H1 (cell line): ENCODE results near the gene JMJD8. TPM values are rescaled to one million over a fixed set of nuclear protein-coding genes. Genes with fewer than 3 reads are reported as not detected.

Source experiments
- CTCF ChIA-PET: fragments of 300-600 bp; sonication (Branson Sonifier 250); formaldehyde crosslinking; loops from one replicate; lab custom pipeline; 2021; ENCODE audit not compliant: partially characterized antibody; lab: Charles Lee
- POLR2A ChIA-PET: fragments of 300-600 bp; sonication (Branson Sonifier 250); formaldehyde crosslinking; loops from one replicate; lab custom pipeline; 2021; ENCODE audit warnings: inconsistent platforms; ENCODE audit not compliant: partially characterized antibody; lab: Charles Lee
- DNase-seq, 2 experiments: peaks; one replicate each; pipeline versions ENCODE4 v3.0.0 to v3.0.0-alpha.2; 2010 to 2022; ENCODE audit warnings: low spot score in 2 of 2, low read depth in 1 of 2, mixed read lengths in 1 of 2
- FAIRE-seq: peaks from 2 replicates; lab custom pipeline; 2011; peaks lifted over from hg19 to GRCh38; lab: Jason Lieb, UNC
- H2AFZ ChIP-seq: 2 replicates; pipeline ENCODE4 v1.8.1; 2012; ENCODE audit warnings: low read length, inconsistent platforms
- H2AK5ac ChIP-seq: 2 replicates; pipeline ENCODE4 v1.6.1; 2013; ENCODE audit warnings: low read depth, low read length
- H2BK120ac ChIP-seq: replicated peaks from 2 replicates; pipeline ENCODE3; 2013; ENCODE audit warnings: low read depth, low read length, inconsistent platforms
- H2BK12ac ChIP-seq: 2 replicates; pipeline ENCODE4 v1.6.1; 2013; ENCODE audit warnings: low read depth, low read length
- H2BK15ac ChIP-seq: 2 replicates; pipeline ENCODE4 v1.6.1; 2013; ENCODE audit warnings: low read length
- H2BK20ac ChIP-seq: 2 replicates; pipeline ENCODE4 v1.6.1; 2013; ENCODE audit warnings: low read length
- H2BK5ac ChIP-seq: 2 replicates; pipeline ENCODE4 v1.6.1; 2013; ENCODE audit warnings: low read depth, low read length
- H3K14ac ChIP-seq: 2 replicates; pipeline ENCODE4 v1.6.1; 2013; ENCODE audit warnings: inconsistent platforms; ENCODE audit not compliant: insufficient read length
- H3K18ac ChIP-seq: 2 replicates; pipeline ENCODE4 v1.6.1; 2013; ENCODE audit warnings: low read length; ENCODE audit errors: extremely low read depth
- H3K23ac ChIP-seq: 2 replicates; pipeline ENCODE4 v1.6.1; 2013; ENCODE audit warnings: inconsistent platforms; ENCODE audit not compliant: insufficient read length
- H3K23me2 ChIP-seq: 2 replicates; pipeline ENCODE4 v1.6.1; 2013; ENCODE audit warnings: low read depth, low read length
- H3K27ac ChIP-seq: 2 replicates; pipeline ENCODE4 v1.6.1; 2011; ENCODE audit warnings: low read depth, low read length, inconsistent platforms
- H3K27me3 ChIP-seq, 4 experiments: replicated peaks in 1 of 4; 1 replicate in 1 of 4; 2 replicates in 3 of 4; pipeline versions ENCODE4 v1.6.1 to v1.8.1; 2011 to 2013; ENCODE audit warnings: low read length in 3 of 4, mild to moderate bottlenecking in 3 of 4, inconsistent platforms in 2 of 4, mixed read lengths in 2 of 4, moderate library complexity in 1 of 4; ENCODE audit not compliant: control insufficient read depth in 3 of 4, insufficient read depth in 3 of 4; ENCODE audit errors: extremely low read depth in 1 of 4
- H3K36me3 ChIP-seq, 4 experiments: 2 replicates each; pipeline versions ENCODE4 v1.6.1 to v1.8.1; 2011 to 2013; ENCODE audit warnings: mild to moderate bottlenecking in 4 of 4, low read length in 3 of 4, moderate library complexity in 2 of 4, control low read depth in 1 of 4, inconsistent platforms in 1 of 4; ENCODE audit not compliant: insufficient read depth in 4 of 4, control insufficient read depth in 2 of 4
- H3K4ac ChIP-seq: replicated peaks from 2 replicates; pipeline ENCODE3; 2013; ENCODE audit warnings: low read length, low read depth, mixed read lengths, inconsistent platforms; ENCODE audit not compliant: insufficient read length
- H3K4me1 ChIP-seq, 4 experiments: replicated peaks in 1 of 4; 1 replicate in 1 of 4; 2 replicates in 3 of 4; pipeline versions ENCODE4 v1.6.1 to v1.8.1; 2011 to 2013; ENCODE audit warnings: low read length in 3 of 4, inconsistent platforms in 2 of 4, mixed read lengths in 1 of 4; ENCODE audit not compliant: insufficient read depth in 4 of 4, control insufficient read depth in 3 of 4
- H3K4me2 ChIP-seq, 2 experiments: 2 replicates each; pipeline versions ENCODE4 v1.6.1 to v1.8.1; 2011 to 2013; ENCODE audit warnings: low read depth in 2 of 2, low read length in 2 of 2, control low read depth in 1 of 2, inconsistent platforms in 1 of 2, mild to moderate bottlenecking in 1 of 2; ENCODE audit not compliant: insufficient read depth in 1 of 2
- H3K4me3 ChIP-seq, 4 experiments: fragments of 200-600, 300-600 bp in 1 of 4; sonication (generic), shearing (Covaris generic), sonication (Bioruptor Twin) in 1 of 4; 2 replicates each; pipeline versions ENCODE4 v1.5.1 to v1.8.1; 2011 to 2016; ENCODE audit warnings: low read length in 4 of 4, low read depth in 3 of 4, control low read depth in 2 of 4, inconsistent platforms in 2 of 4, mild to moderate bottlenecking in 2 of 4, mixed read lengths in 1 of 4, moderate library complexity in 1 of 4; ENCODE audit not compliant: insufficient read depth in 2 of 4; ENCODE audit errors: extremely low read depth in 1 of 4
- H3K56ac ChIP-seq: replicated peaks from 2 replicates; pipeline ENCODE3; 2013; ENCODE audit warnings: low read depth, mild to moderate bottlenecking, mixed read lengths, low read length, inconsistent platforms; ENCODE audit not compliant: insufficient read length
- H3K79me1 ChIP-seq: 2 replicates; pipeline ENCODE4 v1.6.1; 2013; ENCODE audit warnings: low read depth, low read length, control low read depth
- H3K79me2 ChIP-seq, 2 experiments: 2 replicates each; pipeline versions ENCODE4 v1.6.1 to v1.8.1; 2012 to 2013; ENCODE audit warnings: low read length in 2 of 2, mild to moderate bottlenecking in 2 of 2, inconsistent platforms in 1 of 2; ENCODE audit not compliant: insufficient read depth in 2 of 2, control insufficient read depth in 1 of 2
- H3K9ac ChIP-seq, 4 experiments: replicated peaks in 1 of 4; 1 replicate in 1 of 4; 2 replicates in 3 of 4; pipeline versions ENCODE4 v1.6.1 to v1.8.1; 2011 to 2013; ENCODE audit warnings: low read depth in 3 of 4, low read length in 3 of 4, control low read depth in 2 of 4, mild to moderate bottlenecking in 2 of 4, moderate library complexity in 2 of 4, inconsistent platforms in 1 of 4; ENCODE audit errors: extremely low read depth in 1 of 4
- H3K9me3 ChIP-seq, 2 experiments: 2 replicates each; pipeline versions ENCODE4 v1.6.1 to v1.8.1; 2012 to 2013; ENCODE audit warnings: mild to moderate bottlenecking in 2 of 2, moderate library complexity in 2 of 2, control low read depth in 1 of 2, inconsistent platforms in 1 of 2, low read depth in 1 of 2, low read length in 1 of 2, mixed read lengths in 1 of 2; ENCODE audit not compliant: insufficient read depth in 2 of 2
- H4K20me1 ChIP-seq, 2 experiments: replicated peaks in 1 of 2; 2 replicates each; pipeline versions ENCODE3 to v1.8.1; 2011 to 2013; ENCODE audit warnings: inconsistent platforms in 2 of 2, low read length in 2 of 2, mild to moderate bottlenecking in 1 of 2; ENCODE audit not compliant: insufficient read depth in 2 of 2, control insufficient read depth in 1 of 2
- H4K5ac ChIP-seq: 2 replicates; pipeline ENCODE4 v1.6.1; 2013; ENCODE audit warnings: low read length, low read depth, mixed read lengths, inconsistent platforms; ENCODE audit not compliant: insufficient read length
- H4K8ac ChIP-seq: 2 replicates; pipeline ENCODE4 v1.8.0; 2013; ENCODE audit warnings: mild to moderate bottlenecking, moderate library complexity, low read length, inconsistent platforms; ENCODE audit not compliant: insufficient read depth; ENCODE audit errors: extremely low read depth
- H4K91ac ChIP-seq: replicated peaks from 2 replicates; pipeline ENCODE3; 2013; ENCODE audit warnings: low read length, mixed read lengths, inconsistent platforms; ENCODE audit not compliant: insufficient read length
- ASH2L ChIP-seq: fragments of 200-600, 300-600 bp; sonication (generic); IDR thresholded peaks from one replicate; pipeline ENCODE4 v1.7.1; 2017; ENCODE audit warnings: low read length
- EP300 ChIP-seq, 2 experiments: IDR thresholded peaks; 1 replicate in 1 of 2; 2 replicates in 1 of 2; pipeline ENCODE4 v1.6.1; 2011 to 2012; ENCODE audit warnings: low read depth in 2 of 2, low read length in 2 of 2, mild to moderate bottlenecking in 2 of 2, borderline replicate concordance in 1 of 2, inconsistent platforms in 1 of 2, moderate library complexity in 1 of 2
- EZH2 ChIP-seq: fragments of 200-600 bp; sonication (generic); IDR thresholded peaks from 2 replicates; pipeline ENCODE4 v1.7.1; 2012; ENCODE audit warnings: low read depth, mild to moderate bottlenecking, moderate library complexity, low read length, inconsistent platforms; ENCODE audit not compliant: severe bottlenecking
- FOSL1 ChIP-seq: IDR thresholded peaks from 2 replicates; pipeline ENCODE4 v1.6.1; 2011; ENCODE audit warnings: mild to moderate bottlenecking, low read depth, low read length, moderate library complexity; ENCODE audit not compliant: insufficient read depth
- KDM4A ChIP-seq: IDR thresholded peaks from one replicate; pipeline ENCODE4 v1.7.1; 2012; ENCODE audit warnings: low read depth, mild to moderate bottlenecking, moderate library complexity, low read length, inconsistent platforms; ENCODE audit not compliant: severe bottlenecking
- SP4 ChIP-seq: IDR thresholded peaks from 2 replicates; pipeline ENCODE4 v1.6.1; 2012; ENCODE audit warnings: low read length, inconsistent platforms
- SRF ChIP-seq: IDR thresholded peaks from 2 replicates; pipeline ENCODE4 v1.6.1; 2011; ENCODE audit warnings: mild to moderate bottlenecking, low read depth, low read length, moderate library complexity
- SUZ12 ChIP-seq: fragments of 200-600 bp; sonication (generic); IDR thresholded peaks from 2 replicates; pipeline ENCODE4 v1.6.1; 2012; ENCODE audit warnings: mild to moderate bottlenecking, inconsistent platforms, low read length, moderate library complexity, mixed read lengths
- TEAD4 ChIP-seq: IDR thresholded peaks from 2 replicates; pipeline ENCODE4 v1.6.1; 2012; ENCODE audit warnings: low read depth, low read length, inconsistent platforms, mixed read lengths
- WGBS, 2 experiments: shearing (Covaris generic) in 1 of 2; methylation state at CpG; one replicate each; pipeline versions ENCODE4 v1.1.6 to v1.1.7; 2013 to 2015; ENCODE audit warnings: low lambda C conversion rate in 2 of 2, mixed read lengths in 2 of 2, inconsistent platforms in 1 of 2, low coverage in 1 of 2, missing lambda C conversion rate in 1 of 2; ENCODE audit not compliant: insufficient replicate concordance in 2 of 2, insufficient coverage in 1 of 2, insufficient read length in 1 of 2; ENCODE audit errors: extremely low coverage in 1 of 2, missing lambda C conversion rate in 1 of 2; 5-methylcytosine and 5-hydroxymethylcytosine counted together
- polyA plus RNA-seq, 7 experiments: library from polyadenylated mRNA; depleted of rRNA in 3 of 7; stranded (reverse) in 5 of 7; unstranded in 2 of 7; fragments of >200 nt in 5 of 7; fragments of 200-250 nt in 2 of 7; gene quantifications; 1 replicate in 5 of 7; 2 replicates in 1 of 7; 4 replicates in 1 of 7; pipeline versions ENCODE4 v1.2.1 to v1.2.3, GENCODE V29; 2011 to 2013; ENCODE audit warnings: missing spikeins in 2 of 7, mixed read lengths in 2 of 7
- total RNA-seq: library from RNA; stranded (reverse); fragmentation: NEBNext Ultra II Directional; extraction: Animal tissue kit (Norgen Biotek cat#: 25700); gene quantifications from 2 replicates; pipeline ENCODE4 v1.2.1, GENCODE V29; 2021
- TF ChIP-seq, protein P1 (sequence below): IDR thresholded peaks from 2 replicates; pipeline ENCODE4 v1.6.1; 2011; ENCODE audit warnings: low read length, improper control_type of control experiment

Gene JMJD8
- total and polyA plus RNA-seq, 2 of the 8 experiments (the other 6 are each of a cell fraction or from before 2014, with no cell fraction given), result 46.4 to 87.4 TPM

GRCh38 chr16:694863-695354 is 10.8 kb upstream of the JMJD8 start:
- no peak overlapping the region; the same call in 1 of the 2 replicates for H4K8ac ChIP-seq
- peak overlapping the region; percentile 87 to 95 for H3K4me2 ChIP-seq
- POLR2A ChIA-PET, result interaction anchor here (0.8 to 4.6 kb wide), 13 partner anchors 9 to 125 kb away, joined by 3 to 48 read pairs (median 5); partner anchors contain the start of genes ANTKMT, CCDC78, JMJD8 and METRN

More at GRCh38 chr16:694863-695354, 10.8 kb upstream of the JMJD8 start:
- Histone ChIP-seq H3K9me3 (no peaks in the 10 kb centered on the region), H3K79me2 (no peaks in the 10 kb centered on the region), H3K27me3 (peaks cover 7 to 70% (median 47%) of the 10 kb centered on the region in 4 experiments), H3K4me1 (peaks cover 0 to 13% (median 9%) of the 10 kb centered on the region in 4 experiments; a peak in 4 of 7 replicates), H3K18ac (no peak overlapping the region), H3K4me3 (peak overlapping the region; percentile 48 to 78 (median 50)), H2BK12ac (0 out of 2 replicates have a peak overlapping the region, but pooled peaks have one; percentile 2), H3K9ac (no peak overlapping the region), H2BK15ac (no peak overlapping the region), H3K4ac (no peak overlapping the region), H2AK5ac (no peak overlapping the region), H2BK5ac (no peak overlapping the region), H4K5ac (no peak overlapping the region), H2BK20ac (no peak overlapping the region), H2AFZ (no peak overlapping the region), H3K79me1 (no peaks in the 10 kb centered on the region), H4K91ac (no peak overlapping the region), H3K23ac (no peak overlapping the region), H3K27ac (no peak overlapping the region), H3K23me2 (peaks cover 8% of the 10 kb centered on the region; the same call in 1 of the 2 replicates), H3K36me3 (no peaks in the 10 kb centered on the region), H3K14ac (no peak overlapping the region), H2BK120ac (no peak overlapping the region), H4K20me1 (peaks cover 0 to 10% of the 10 kb centered on the region in 2 experiments), H3K56ac (no peak overlapping the region)
- TF ChIP-seq EZH2, result peak; percentile 28
- TF ChIP-seq, protein P1, sequence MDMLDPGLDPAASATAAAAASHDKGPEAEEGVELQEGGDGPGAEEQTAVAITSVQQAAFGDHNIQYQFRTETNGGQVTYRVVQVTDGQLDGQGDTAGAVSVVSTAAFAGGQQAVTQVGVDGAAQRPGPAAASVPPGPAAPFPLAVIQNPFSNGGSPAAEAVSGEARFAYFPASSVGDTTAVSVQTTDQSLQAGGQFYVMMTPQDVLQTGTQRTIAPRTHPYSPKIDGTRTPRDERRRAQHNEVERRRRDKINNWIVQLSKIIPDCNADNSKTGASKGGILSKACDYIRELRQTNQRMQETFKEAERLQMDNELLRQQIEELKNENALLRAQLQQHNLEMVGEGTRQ, result no peak
- TF ChIP-seq KDM4A, result no peak
- no peak for TF ChIP-seq ASH2L
- no peak for TF ChIP-seq TEAD4
- peak; percentile 20; the same call in 1 of the 2 replicates for TF ChIP-seq SUZ12
- no peak for TF ChIP-seq SRF
- no peak for TF ChIP-seq FOSL1
- TF ChIP-seq EP300 (IDR thresholded peaks at IDR 0.05; ENCODE audit: borderline replicate concordance in 1 of 2, low read depth in 2 of 2, low read length in 2 of 2), result no peak
- TF ChIP-seq SP4, result no peak
- FAIRE-seq (no peak), DNase-seq (peak in 1 of 2 experiments; percentile 70)
- CTCF ChIA-PET, result interaction anchor here (0.8 to 2.3 kb wide), 4 partner anchors 9 to 17 kb away, joined by 3 to 15 read pairs (median 6); no protein-coding TSS in a partner anchor
- 6% methylated on average over 15 of the region's 37 CpGs; no CpG with 5 or more reads in 1 of the 2 experiments for WGBS, 2 experiments
